Right cardiac atrium (tissue), 5 donors: ENCODE data around the gene H2BK1. TPM values are rescaled to one million over a fixed set of nuclear protein-coding genes. Genes with fewer than 3 reads are reported as not detected.
A peak's percentile ranks its signal among the peaks of the same experiment; 100 is the strongest.

ENCODE experiments used
- ATAC-seq, 2 donors: fragments of 200-7000 bp; cut with Tn5 transposase; one replicate each; pipeline versions ENCODE4 v1.8.0 to v1.9.1; 2020; ENCODE audit warnings: moderate library complexity in 2 of 2, mild to moderate bottlenecking in 1 of 2
- DNase-seq, 3 donors: peaks; one replicate each; pipeline ENCODE4 v3.0.0-alpha.2; 2020
- H3K27ac ChIP-seq: one replicate; pipeline ENCODE4 v1.5.1; 2013; ENCODE audit warnings: mild to moderate bottlenecking, low read length, control low read depth, moderate library complexity
- H3K27me3 ChIP-seq: one replicate; pipeline ENCODE4 v1.6.1; 2013; ENCODE audit not compliant: control insufficient read depth, insufficient read depth
- H3K4me1 ChIP-seq: one replicate; pipeline ENCODE4 v1.6.1; 2013; ENCODE audit warnings: low read length; ENCODE audit not compliant: control insufficient read depth, insufficient read depth
- H3K4me3 ChIP-seq: one replicate; pipeline ENCODE4 v1.5.1; 2013; ENCODE audit warnings: low read length, control low read depth
- H3K9me3 ChIP-seq: one replicate; pipeline ENCODE4 v1.6.1; 2013; ENCODE audit warnings: low read length; ENCODE audit not compliant: control insufficient read depth
- WGBS: extraction: QIAGEN DNeasy Blood & Tissue Kit; methylation state at CpG from one replicate; pipeline ENCODE4 v1.1.7; 2013; 5-methylcytosine and 5-hydroxymethylcytosine counted together
- intact Hi-C, 4 donors: fragments of 100-400 bp; cut with DNase I; formaldehyde crosslinking; loops; one replicate each; pipeline versions ENCODE4 v1.11.0 to v1.14.0; 2022 to 2023
- polyA plus RNA-seq: library from polyadenylated mRNA; stranded (reverse); fragments of 200-250 nt; gene quantifications from one replicate; pipeline ENCODE4 v1.2.3, GENCODE V29; 2013
- total RNA-seq, 4 donors: library from RNA; stranded (reverse); fragmentation: NEBNext Ultra II Directional; extraction: Animal tissue kit (Norgen Biotek cat#: 25700); gene quantifications; one replicate each; pipeline ENCODE4 v1.2.1, GENCODE V29; 2021
- donor health status: healthy with polysubstance abuse.
- donor health status: DM: no; HTN: yes; CAD: no.
- donor health status: DM: no; HTN: no; CAD: no.
- donor health status: DM: no; HTN: yes; CAD: no; lungs with severe emphysema.
- donor health status: DM: yes; HTN: yes; CAD: no.

H2BK1 gene
- total and polyA plus RNA-seq, 5 donors: not detected

DNA sequence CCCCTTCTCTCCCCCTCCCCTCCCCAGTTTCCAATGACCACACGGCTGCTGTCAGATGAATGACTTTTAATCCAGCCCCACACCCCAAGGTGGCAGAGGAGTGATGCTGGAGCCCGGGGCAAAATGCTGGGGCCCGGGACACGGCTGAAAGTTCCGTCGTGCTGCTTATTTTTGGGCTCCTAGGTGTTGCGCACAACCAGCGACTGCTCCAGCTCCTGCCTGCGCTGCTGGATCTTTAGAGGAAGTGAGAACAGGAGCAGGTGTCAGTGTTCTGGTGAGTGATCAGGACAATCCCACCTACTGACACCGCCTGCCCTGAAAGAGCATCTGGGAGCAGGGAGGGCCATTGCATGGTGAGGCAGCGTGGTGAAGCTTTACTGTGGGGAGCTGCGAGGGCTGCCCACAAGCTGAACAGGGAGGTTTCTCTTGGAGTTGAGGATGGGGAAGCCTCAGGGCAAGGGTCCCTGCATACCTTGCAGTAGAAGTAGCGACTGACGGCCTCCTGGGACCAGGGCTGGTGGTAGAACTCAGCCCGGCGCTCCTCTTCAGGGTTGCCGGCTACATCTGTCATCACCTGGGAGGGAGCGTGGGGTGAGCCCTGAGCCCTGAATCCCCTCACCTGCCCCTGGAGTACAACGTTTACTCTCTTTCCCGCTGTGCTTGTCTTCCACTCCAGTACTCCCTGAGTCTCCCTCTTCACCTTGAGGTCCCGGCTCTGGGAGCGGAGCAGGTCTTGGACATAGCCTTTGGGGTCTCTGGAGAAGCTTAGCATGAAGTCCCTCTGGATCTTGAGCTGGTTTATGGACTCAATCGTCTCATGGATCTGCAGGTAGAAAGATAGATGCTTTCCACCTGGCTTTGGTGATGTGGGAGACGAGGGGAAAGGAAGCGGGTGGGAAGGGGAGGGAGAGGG lies 28.9 kb upstream of the H2BK1 start:
- no peak overlapping the region for H3K27ac ChIP-seq
- no peak for DNase-seq
- H3K9me3 ChIP-seq: no peaks in the 10 kb centered on the region
- no peaks in the 10 kb centered on the region for H3K4me1 ChIP-seq
- H3K4me3 ChIP-seq: no peak overlapping the region
- ATAC-seq: no peak
- WGBS: 80% methylated on average over 25 of the region's 25 CpGs
- H3K27me3 ChIP-seq: no peaks in the 10 kb centered on the region
- intact Hi-C loops: no loop called here

DNA sequence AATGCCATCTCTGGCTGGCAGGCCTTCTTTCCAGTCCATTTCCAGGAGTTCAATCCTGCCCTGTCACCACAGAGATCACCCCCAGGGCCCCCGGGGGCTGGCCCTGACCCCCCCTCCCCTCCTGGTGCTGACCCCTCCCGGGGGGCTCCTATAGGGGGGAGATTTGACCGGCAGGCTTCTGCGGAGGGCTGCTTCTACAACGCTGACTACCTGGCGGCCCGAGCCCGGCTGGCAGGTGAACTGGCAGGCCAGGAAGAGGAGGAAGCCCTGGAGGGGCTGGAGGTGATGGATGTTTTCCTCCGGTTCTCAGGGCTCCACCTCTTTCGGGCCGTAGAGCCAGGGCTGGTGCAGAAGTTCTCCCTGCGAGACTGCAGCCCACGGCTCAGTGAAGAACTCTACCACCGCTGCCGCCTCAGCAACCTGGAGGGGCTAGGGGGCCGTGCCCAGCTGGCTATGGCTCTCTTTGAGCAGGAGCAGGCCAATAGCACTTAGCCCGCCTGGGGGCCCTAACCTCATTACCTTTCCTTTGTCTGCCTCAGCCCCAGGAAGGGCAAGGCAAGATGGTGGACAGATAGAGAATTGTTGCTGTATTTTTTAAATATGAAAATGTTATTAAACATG lies 28.0 kb upstream of the H2BK1 start:
- Histone ChIP-seq H3K27me3 (no peaks in the 10 kb centered on the region), H3K27ac (no peak overlapping the region), H3K4me1 (no peaks in the 10 kb centered on the region), H3K9me3 (no peaks in the 10 kb centered on the region), H3K4me3 (no peak overlapping the region)
- DNase-seq (no peak), ATAC-seq (no peak)
- WGBS: 69% methylated on average over 17 of the region's 17 CpGs
- intact Hi-C loops: no loop called here

DNA sequence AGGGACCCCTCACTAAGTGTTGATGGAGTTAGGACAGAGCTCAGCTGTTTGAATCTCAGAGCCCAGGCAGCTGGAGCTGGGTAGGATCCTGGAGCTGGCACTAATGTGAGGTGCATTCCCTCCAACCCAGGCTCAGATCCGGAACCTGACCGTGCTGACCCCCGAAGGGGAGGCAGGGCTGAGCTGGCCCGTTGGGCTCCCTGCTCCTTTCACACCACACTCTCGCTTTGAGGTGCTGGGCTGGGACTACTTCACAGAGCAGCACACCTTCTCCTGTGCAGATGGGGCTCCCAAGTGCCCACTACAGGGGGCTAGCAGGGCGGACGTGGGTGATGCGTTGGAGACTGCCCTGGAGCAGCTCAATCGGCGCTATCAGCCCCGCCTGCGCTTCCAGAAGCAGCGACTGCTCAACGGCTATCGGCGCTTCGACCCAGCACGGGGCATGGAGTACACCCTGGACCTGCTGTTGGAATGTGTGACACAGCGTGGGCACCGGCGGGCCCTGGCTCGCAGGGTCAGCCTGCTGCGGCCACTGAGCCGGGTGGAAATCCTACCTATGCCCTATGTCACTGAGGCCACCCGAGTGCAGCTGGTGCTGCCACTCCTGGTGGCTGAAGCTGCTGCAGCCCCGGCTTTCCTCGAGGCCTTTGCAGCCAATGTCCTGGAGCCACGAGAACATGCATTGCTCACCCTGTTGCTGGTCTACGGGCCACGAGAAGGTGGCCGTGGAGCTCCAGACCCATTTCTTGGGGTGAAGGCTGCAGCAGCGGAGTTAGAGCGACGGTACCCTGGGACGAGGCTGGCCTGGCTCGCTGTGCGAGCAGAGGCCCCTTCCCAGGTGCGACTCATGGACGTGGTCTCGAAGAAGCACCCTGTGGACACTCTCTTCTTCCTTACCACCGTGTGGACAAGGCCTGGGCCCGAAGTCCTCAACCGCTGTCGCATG lies 27.2 kb upstream of the H2BK1 start:
- 78% methylated on average over 44 of the region's 44 CpGs for WGBS
- H3K9me3 ChIP-seq: no peaks in the 10 kb centered on the region
- intact Hi-C loops: no loop called here
- no peak overlapping the region for H3K4me3 ChIP-seq
- H3K4me1 ChIP-seq: no peaks in the 10 kb centered on the region
- ATAC-seq (peak in 1 of 2 donors; percentile 5), DNase-seq (peak in 1 of 3 donors; percentile 66)
- H3K27me3 ChIP-seq: no peaks in the 10 kb centered on the region
- H3K27ac ChIP-seq: no peak overlapping the region

DNA sequence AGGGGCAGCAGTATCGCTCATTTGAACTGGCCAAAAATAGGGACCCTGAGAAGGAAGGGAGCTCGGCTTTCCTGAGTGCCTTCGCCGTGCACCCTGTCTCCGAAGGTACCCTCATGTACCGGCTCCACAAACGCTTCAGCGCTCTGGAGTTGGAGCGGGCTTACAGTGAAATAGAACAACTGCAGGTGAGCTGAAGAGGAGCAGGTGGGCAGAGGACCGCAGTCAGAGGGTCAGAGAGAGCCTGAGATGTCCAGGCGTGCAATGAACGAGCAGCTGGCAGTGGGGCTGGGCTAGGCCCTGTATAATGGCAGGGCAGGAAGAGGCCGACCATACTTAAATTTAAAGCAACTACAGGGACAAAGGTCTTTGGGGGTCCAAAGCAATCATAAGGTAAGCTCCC lies 26.1 kb upstream of the H2BK1 start:
- Histone ChIP-seq H3K27ac (no peak overlapping the region), H3K9me3 (no peaks in the 10 kb centered on the region), H3K4me3 (no peak overlapping the region), H3K4me1 (no peaks in the 10 kb centered on the region), H3K27me3 (no peaks in the 10 kb centered on the region)
- ATAC-seq: no peak
- 86% methylated on average over 13 of the region's 13 CpGs for WGBS
- no peak for DNase-seq
- intact Hi-C loops: no loop called here

DNA sequence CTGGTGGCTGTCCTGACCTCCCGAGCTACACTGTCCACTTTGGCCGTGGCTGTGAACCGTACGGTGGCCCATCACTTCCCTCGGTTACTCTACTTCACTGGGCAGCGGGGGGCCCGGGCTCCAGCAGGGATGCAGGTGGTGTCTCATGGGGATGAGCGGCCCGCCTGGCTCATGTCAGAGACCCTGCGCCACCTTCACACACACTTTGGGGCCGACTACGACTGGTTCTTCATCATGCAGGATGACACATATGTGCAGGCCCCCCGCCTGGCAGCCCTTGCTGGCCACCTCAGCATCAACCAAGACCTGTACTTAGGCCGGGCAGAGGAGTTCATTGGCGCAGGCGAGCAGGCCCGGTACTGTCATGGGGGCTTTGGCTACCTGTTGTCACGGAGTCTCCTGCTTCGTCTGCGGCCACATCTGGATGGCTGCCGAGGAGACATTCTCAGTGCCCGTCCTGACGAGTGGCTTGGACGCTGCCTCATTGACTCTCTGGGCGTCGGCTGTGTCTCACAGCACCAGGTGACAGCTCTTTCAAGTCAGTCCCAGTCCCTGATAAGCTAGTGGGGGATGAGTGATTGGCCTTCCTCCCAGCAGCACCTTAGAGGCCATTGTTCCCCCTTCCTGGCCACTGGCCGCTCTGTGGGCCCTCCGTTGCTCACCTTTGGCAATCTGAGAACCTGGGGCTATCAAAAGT lies 25.0 kb upstream of the H2BK1 start:
- Histone ChIP-seq H3K4me1 (no peaks in the 10 kb centered on the region), H3K27ac (no peak overlapping the region), H3K9me3 (no peaks in the 10 kb centered on the region), H3K4me3 (no peak overlapping the region), H3K27me3 (no peaks in the 10 kb centered on the region)
- DNase-seq: peak in 1 of 3 donors; percentile 60
- intact Hi-C loops: no loop called here
- 82% methylated on average over 28 of the region's 28 CpGs for WGBS
- ATAC-seq: no peak

DNA sequence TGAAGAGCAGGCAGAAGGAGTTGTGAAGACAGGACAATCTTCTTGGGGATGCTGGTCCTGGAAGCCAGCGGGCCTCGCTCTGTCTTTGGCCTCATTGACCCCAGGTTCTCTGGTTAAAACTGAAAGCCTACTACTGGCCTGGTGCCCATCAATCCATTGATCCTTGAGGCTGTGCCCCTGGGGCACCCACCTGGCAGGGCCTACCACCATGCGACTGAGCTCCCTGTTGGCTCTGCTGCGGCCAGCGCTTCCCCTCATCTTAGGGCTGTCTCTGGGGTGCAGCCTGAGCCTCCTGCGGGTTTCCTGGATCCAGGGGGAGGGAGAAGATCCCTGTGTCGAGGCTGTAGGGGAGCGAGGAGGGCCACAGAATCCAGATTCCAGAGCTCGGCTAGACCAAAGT lies 23.5 kb upstream of the H2BK1 start:
- DNase-seq (peak in 1 of 3 donors; percentile 60), ATAC-seq (no peak)
- intact Hi-C loops: no loop called here
- H3K4me3 ChIP-seq: no peak overlapping the region
- no peaks in the 10 kb centered on the region for H3K27me3 ChIP-seq
- no peaks in the 10 kb centered on the region for H3K4me1 ChIP-seq
- H3K27ac ChIP-seq: no peak overlapping the region
- WGBS: 77% methylated on average over 9 of the region's 9 CpGs
- no peaks in the 10 kb centered on the region for H3K9me3 ChIP-seq

DNA sequence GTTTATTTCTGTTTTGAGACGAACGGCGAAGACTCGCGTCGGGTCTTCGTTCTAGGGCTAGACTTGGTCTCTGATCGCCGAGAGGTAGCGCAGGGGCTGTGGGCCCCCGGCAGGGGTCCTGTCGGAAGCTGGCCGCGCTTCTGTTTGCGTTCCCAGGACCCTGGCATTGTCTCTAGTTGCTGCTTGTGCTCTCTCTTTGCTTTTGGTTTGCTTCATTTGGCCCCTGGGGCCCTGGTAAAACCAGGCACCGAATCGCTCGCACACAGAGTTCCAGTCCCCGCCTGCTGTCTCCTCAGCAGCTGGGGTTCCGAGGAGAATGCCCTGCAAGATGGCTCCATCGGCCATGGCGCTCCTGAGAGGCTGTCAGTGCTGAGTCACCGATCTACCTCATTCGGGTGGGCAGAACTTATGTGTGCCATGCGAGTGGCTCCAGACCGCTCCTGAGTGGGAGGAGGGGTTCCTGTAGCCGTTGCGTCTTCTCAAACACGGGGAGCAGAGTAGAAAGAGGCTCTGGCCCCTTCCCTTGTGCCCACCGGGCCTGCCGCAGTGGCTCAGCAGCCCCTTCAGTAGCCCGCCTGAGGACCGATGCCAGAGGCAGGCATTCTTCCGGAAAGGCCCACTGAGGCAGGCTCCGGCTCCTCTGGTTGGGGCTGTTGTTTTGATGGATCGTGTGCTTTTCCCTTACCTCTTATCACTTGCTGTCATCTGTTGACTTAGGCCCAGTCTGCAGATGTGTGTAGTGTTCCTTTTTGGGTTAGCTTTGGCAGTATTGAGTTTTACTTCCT lies 22.8 kb upstream of the H2BK1 start:
- DNase-seq (peak; percentile 59 to 66 (median 64)), ATAC-seq (peak; percentile 29 to 72)
- H3K4me1 ChIP-seq: no peaks in the 10 kb centered on the region
- no peaks in the 10 kb centered on the region for H3K27me3 ChIP-seq
- 8% methylated on average over 36 of the region's 36 CpGs for WGBS
- no peaks in the 10 kb centered on the region for H3K9me3 ChIP-seq
- peak overlapping the region; percentile 42 for H3K27ac ChIP-seq
- peak overlapping the region; percentile 72 for H3K4me3 ChIP-seq
- intact Hi-C loops: no loop called here

DNA sequence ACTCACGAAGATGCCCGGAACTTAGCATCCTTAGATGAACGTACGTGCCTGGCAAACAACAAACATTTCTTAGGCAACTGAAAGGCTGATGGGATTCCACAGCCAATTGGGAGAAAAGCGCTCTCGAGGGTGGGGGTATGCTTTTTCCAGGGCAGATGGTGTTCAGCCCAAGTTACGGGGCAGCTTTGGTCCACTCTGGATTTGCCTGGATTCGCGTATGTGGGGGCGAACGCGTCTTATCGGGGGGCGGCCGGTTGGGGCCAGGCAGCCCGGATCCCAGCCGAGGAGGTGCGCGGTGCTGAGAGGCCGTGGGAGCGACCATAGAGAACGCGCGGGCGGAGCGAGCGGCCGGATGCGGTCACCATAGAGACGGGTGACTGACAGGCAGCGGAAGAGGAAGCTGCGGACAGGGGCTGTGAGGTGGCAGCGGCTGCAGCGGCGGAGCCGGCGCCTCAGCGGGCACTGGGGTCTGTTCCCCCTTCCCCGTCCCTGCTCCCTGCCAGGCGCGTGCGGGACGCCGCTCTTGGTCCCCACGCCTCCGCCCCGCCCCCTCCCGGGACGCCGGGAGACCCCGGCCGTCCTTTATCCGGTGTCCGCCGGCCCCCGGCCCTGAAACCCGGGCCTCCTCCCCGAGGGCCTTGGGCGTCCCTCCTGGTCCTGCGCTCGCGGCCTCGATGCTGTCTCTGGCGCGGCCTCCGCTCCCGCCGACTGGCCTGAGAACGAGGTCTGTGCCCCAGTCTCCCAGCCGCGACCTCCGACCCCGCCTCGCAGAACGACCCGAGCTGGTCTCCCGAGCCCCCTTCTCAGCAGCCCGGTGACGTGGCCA lies 22.0 kb upstream of the H2BK1 start, which contains the start of gene CHPF2:
Gene CHPF2 (plus strand): TSS at position 393 of the 826 bp plus-strand sequence. CDS start 1,529 bp downstream, outside the sequence.
- intact Hi-C loops: no loop called here
- peak; percentile 95 to 96 for ATAC-seq
- peak within 1 kb of the TSS; percentile 42 for H3K27ac ChIP-seq
- H3K4me3 ChIP-seq: peak within 1 kb of the TSS; percentile 72
- H3K27me3 ChIP-seq: no peaks in the 10 kb centered on the region
- H3K9me3 ChIP-seq: no peaks in the 10 kb centered on the region
- peak; percentile 93 to 97 (median 96) for DNase-seq
- under 1% methylated on average over 79 of the region's 79 CpGs for WGBS
- H3K4me1 ChIP-seq: no peaks in the 10 kb centered on the region

DNA sequence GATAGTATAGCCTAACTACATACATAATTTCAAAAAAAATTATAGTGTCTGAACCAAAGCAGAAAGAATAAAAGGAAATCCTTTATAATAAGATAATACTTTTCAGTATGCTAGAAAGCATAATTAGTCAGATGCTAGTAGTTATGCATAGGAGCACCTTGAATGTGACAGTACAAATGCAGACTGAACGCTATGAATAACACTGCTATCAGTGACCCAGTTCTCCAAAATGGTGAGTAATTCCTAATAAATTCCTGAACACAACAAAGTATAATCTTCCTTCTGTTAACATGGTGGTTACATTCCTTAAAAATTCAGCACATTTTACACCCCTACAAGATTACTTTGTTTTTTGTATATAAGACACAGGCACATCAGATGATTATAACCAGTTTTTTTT lies 20.8 kb upstream of the H2BK1 start:
- WGBS: 56% methylated on average over 1 of the region's 1 CpG
- DNase-seq: no peak
- Histone ChIP-seq H3K9me3 (no peaks in the 10 kb centered on the region), H3K4me3 (no peak overlapping the region), H3K4me1 (peaks cover 3% of the 10 kb centered on the region), H3K27ac (no peak overlapping the region), H3K27me3 (no peaks in the 10 kb centered on the region)
- ATAC-seq: no peak
- intact Hi-C loops: no loop called here
